Panc1 (cell line): ENCODE data around the gene SLCO3A1.

Experiments used
- CTCF ChIP-seq: fragments of 450-650 bp; IDR thresholded peaks from 2 replicates; pipeline ENCODE4 v1.5.1; 2017; ENCODE audit warnings: mild to moderate bottlenecking
- POLR2AphosphoS5 ChIP-seq: IDR thresholded peaks from 2 replicates; pipeline ENCODE4 v1.6.1; 2012; ENCODE audit warnings: mild to moderate bottlenecking, low read depth, low read length, moderate library complexity
- REST ChIP-seq, 2 experiments: IDR thresholded peaks; 2 replicates each; pipeline ENCODE4 v1.6.1; 2011 to 2012; ENCODE audit warnings: low read depth in 2 of 2, control low read depth in 1 of 2, low read length in 1 of 2, mild to moderate bottlenecking in 1 of 2, moderate library complexity in 1 of 2; ENCODE audit not compliant: insufficient read depth in 1 of 2
- TCF7L2 ChIP-seq: IDR thresholded peaks from 2 replicates; pipeline ENCODE4 v1.6.1; 2011; ENCODE audit warnings: mild to moderate bottlenecking, low read depth, low read length, inconsistent platforms

- TF ChIP-seq REST (IDR thresholded peaks at IDR 0.05; ENCODE audit: insufficient read depth in 1 of 2, low read depth in 2 of 2, low read length in 1 of 2) (no peak), CTCF (no peak), POLR2AphosphoS5 (no peak), TCF7L2 (no peak)
These were observed 312.5 kb downstream of the SLCO3A1 start for GRCh38 chr15:92166029-92166428.
